Activated CD4-positive, alpha-beta T cell treated with anti-CD3 and anti-CD28 coated beads, Interleukin-2, amount 50 U/mL, for 16 hours (primary cell): Measurements from ENCODE around the gene MYL5.

Source experiments
- DNase-seq: peaks from one replicate; pipeline ENCODE4 v3.0.0-alpha.2; 2020

The MYL5 gene

DNA sequence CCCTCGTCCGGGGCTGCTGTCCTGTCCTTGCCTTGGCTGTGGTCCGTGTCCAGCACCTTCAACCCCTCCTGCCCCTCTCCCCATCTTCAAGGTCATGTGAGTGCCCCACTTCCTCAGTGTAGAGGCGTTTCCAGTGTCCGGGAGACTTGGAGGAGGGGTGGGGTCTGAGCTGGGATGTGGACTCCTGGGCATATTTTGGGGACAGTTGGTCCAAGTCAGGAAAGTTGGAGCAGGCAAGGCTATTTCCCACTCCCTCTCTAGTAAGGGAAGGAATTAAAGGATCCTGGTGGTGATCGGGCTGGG is 34.2 kb downstream of the MYL5 start:
- DNase-seq, result no peak

DNA sequence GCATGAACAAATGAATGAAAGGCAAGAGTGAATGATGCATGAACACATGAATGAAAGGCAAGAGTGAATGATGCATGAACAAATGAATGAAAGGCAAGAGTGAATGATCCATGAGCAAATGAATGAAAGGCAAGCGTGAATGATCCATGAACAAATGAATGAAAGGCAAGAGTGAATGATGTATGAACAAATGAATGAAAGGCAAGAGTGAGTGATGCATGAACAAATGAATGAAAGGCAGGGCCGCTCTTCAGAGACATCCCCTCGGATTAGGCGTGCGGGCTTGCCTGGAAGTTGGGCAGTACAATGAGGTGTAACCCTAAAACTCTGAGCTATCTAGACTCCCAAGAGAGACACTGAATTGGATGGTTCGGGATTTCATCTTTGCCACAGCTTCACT is 35.0 kb downstream of the MYL5 start:
- DNase-seq, result no peak

DNA sequence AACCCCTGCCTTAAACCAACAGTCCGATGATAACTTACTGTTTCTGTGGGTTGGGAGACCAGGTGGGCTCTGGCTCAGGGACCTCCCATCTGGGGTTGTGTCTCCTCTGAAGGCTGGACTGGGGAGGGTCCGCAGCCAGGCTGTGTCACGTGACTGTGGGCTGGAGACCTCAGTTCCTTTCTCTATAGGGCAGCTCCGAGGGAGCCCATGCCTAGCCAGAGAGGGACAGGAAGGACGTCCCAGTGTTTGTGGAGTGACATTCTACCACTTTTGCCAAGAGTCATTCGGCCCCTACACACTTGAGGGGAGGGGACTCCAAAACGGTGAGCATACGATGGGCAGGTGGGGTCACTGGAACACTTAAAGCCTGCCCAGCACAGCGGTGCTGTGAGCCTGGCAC is 35.8 kb downstream of the MYL5 start:
- no peak for DNase-seq

DNA sequence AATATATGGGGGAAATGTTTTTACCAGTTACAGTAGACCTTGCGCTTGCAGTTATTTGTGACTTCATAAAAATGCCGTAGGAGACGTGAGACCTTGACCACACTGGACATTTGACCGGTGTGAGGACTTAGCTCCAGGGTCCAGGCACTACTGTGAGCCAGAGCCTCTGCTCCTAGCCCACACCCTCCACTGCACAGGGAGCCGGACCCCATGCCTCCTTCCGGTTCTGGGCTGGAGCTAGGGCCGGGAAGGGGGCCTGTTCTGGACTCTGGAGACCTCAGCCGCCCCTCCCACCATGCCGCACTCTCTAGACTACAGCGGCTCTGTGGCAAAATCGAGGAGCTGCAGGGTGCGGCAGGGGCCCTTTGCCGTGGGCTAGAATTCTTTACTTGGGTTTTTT is 36.6 kb downstream of the MYL5 start:
- DNase-seq, result no peak

GRCh38 chr4:712093-712492 is 37.8 kb downstream of the MYL5 start:
- DNase-seq, result no peak

- no peak for DNase-seq
Measured at GRCh38 chr4:712916-713632, 38.7 kb downstream of the MYL5 start.

DNA sequence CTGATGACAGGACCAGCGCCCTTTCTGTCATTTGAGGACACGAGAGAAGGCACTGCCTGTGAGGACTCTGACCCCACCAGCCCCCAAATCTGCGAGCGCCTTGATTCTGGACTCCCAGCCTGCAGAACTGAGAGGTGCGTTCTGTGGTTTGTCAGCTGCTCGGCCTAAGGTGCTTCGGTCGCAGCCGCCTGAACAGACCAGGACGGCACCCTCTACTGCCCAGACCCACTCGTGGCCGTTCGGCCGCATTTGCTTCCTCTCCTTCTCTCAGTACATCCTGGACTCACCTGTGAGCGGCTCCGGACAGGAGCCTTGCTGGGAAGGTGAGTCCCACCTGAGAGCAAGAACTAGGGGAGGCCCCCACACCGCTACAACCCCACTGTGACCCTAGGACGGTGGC is 39.7 kb downstream of the MYL5 start:
- DNase-seq, result no peak

DNA sequence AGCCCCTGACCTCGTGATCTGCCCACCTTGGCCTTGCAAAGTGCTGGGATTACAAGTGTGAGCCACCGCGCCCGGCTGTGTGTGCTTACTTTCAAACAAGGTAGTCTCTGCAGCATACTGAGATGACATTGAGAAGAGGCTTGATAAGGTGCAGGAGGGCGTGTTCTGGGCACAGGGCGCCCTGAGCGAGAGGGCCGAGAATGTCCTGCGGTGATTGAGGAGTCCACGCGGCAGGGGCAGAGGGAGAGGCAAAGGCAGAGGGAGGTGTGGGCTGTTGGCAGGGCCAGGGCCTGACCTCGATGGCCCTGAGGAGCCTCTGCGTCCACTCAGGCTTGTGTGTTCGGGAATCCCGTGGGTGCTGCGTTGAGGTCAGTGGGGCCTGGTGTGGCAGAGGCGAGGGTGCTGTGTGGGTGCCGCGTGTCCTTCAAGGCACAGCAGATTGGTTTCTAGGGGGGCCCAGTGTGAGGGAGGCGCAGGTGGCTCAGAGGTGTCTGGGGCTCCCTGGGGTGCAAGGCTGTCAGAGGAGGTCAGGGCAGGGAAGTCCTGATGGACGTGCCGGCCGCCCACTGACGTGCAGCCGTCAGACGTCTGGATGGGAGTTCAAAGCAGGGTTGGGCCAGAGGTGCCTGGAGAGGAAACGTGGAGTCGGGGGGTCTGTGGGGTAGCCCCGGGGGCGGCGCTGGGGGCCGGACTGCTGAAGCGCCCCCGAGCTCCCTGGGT is 43.4 kb downstream of the MYL5 start:
- DNase-seq, result no peak

GRCh38 chr4:718460-718859 is 44.1 kb downstream of the MYL5 start:
- DNase-seq, result no peak

DNA sequence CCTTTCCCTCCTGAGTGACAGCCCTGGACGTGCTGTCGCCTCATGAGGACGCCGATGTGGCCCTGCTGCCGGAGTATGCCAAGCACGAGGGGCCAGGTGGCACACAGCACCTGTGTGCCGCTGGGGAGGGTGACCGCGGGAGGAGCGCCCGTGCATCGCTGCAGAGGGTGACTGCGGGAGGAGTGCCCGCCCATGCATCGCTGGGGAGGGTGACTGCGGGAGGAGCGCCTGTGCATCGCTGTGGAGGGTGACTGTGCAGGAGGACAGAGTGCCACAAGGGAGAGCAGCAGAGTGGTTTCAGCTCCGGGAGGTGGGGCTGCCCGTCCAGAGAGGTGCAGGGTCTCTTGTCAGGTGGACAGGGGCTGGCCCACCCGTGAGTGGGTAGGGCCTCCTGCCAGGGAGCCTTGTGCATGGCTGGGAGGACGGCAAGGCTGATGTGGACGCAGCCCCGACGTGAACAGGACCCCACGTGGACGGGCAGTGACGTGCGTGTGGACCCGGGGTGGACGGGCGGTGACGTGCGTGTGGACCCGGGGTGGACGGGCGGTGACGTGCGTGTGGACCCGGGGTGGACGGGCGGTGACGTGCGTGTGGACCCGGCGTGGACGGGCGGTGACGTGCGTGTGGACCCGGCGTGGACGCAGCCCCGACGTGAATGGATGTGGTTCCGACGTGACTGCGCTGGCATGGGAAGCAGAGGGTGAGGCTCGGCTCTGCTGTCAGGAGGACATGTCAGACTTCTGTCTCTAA is 45.9 kb downstream of the MYL5 start:
- DNase-seq, result no peak

- DNase-seq, result no peak
Measured at GRCh38 chr4:721261-722168, 47.2 kb downstream of the MYL5 start.

DNA sequence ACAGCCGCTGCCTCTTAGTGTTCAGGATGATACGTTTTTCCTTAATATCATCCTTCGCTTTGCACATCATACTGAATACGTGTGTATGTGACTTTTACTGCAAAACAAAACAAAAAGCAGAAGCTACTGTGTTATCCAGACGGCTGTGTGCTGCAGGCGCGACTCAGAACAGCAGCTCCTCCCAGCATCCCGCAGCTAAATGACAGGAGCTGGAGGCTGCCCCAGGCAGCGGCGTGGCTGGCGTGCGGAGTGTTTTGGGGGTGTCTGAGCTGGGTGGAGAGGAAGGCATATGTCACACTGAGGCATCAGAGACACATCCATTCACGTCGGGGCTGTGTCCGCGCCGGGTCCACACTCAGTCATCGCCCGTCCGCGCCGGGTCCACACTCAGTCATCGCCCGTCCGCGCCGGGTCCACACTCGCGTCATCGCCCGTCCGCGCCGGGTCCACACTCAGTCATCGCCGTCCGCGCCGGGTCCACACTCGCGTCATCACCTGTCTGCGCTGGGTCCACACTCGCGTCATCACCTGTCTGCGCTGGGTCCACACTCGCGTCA is 47.9 kb downstream of the MYL5 start:
- no peak for DNase-seq

GRCh38 chr4:722851-723360 is 48.6 kb downstream of the MYL5 start:
- no peak for DNase-seq

DNA sequence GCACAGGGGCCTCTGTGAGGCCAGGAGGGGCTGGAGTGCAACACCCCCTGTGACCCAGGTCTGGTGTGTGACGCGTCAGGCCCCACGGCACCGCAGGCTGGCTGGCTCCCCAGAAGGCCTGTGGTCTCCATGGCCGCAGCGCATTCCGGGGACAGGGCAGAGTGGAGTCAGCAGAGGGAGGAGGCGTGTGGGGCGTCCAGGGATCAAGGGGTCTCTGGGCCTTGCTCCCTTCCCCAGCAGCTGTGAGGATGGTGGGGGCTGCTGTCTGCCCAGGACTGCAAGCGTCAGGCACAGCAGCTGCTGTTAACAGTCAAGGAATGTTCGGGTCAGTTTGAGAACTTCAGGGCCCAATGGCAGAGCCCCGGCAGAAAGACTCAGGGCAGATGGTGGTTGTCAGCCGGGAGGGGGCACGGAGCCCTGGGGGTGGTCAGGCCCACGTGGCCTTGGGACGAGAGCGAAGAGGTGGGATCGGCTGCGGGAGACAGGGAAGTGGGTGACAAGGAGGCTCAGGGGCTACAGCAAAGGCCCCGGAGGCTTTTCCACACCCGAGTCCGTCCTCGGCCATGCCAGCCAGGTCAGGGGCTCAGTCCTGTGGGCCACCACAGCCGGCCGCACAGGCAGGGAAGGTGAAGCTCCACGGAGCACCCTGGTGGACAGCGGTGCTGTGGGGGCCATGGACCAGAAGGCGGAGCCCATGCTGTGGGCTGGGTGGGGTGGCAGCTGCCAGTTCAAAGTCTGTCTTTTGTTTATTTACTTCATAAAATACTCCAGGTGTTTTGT is 49.6 kb downstream of the MYL5 start:
- no peak for DNase-seq

DNA sequence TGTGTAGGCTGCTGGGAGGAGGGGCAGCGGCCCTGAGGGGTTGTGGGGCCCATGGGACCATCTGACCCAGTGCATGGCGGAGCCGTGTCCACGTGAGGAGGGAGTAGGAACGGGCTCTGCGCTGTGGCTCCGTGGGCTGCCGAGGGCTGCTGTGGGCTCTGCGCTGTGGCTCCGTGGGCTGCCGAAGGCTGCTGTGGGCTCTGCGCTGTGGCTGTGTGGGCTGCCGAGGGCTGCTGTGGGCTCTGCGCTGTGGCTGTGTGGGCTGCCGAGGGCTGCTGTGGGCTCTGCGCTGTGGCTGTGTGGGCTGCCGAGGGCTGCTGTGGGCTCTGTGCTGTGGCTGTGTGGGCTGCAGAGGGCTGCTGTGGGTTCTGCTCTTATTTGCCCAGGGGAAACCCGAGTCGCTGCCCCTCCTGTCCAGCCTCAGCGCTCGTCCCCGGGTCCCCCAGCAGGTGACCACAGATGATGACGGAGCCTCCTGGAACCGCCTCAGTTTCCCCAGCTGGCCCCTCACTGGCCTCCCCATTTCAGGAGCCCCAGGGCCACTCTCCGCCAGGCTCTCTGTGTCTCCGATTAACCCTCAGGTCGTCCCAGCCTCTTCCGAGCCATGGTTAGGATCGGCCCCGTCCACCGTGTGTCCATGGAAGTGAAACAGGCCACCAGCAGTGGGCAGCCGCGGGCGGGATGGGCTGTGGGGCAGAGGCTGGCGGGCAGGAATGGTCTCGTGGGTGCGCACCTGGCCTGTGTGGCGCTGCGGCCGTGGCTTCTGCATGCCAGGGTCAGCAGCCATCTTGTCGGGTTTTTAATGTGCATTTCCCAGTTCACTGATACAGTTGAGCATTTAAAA is 51.3 kb downstream of the MYL5 start:
- no peak for DNase-seq

DNA sequence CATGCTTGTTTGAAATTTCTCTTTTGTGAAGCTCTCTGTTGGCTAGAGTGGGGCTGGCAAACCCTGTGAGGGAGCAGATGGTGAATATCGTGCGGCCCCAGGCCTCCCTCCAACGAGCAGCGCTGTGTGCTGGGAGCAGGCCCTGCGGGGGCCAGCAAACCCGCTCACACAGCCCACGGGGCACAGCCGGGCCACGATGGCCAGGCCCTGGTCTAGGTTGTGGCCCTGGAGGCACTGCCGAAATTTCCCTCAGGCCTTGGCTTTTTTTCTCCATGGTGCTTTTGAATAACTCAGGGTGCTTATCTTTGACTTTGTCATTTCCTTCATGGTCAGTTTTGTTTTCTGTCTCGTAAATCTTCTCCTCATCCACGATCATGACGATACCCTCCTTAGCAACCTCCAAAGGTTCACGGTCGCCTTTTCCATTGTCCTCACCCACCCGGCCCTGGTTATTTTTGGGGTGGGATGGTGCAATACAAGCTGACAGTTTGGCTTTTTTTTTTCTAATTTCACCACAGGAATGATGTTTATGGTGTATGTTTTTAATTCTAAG is 52.0 kb downstream of the MYL5 start:
- DNase-seq, result no peak

DNA sequence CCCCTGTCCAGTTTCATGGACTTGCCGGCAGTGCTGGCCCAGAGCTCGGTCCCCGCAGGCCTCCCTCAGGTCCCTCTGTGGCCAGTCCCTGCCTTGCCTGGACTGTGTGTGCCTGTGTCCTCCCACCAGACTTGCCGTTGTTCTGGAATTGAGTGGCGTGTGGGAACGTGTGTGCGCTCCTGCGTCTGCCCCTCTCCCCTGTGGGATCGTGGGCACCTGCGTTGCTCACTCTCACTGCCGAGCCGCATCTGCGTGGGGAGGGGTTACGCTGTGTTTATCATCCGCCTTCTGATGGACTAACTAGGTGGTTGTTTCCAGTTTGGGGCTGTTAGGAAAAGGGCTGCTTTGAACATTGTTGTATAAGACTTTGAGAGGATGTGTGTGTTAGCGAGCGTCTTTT is 52.5 kb downstream of the MYL5 start:
- DNase-seq, result no peak

DNA sequence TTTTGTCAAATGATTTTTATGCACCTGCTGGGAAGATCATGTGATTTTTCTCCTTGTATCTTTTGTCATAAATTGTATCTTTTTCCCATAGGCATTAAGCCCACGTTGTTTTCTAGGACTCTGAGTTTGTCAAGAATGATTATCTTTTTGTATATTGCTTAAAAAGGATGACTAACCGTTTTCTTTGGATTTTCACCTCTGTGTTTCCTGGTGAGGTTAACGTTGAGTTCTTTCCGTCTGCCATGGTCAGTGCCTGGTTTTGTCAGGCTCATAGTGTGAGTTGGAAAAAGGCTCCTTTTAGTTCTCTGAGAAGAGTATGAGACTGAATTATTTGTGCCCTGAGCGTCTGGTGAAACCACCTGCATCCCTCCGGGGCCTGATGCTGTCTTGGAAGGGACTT is 53.2 kb downstream of the MYL5 start:
- DNase-seq, result no peak

DNA sequence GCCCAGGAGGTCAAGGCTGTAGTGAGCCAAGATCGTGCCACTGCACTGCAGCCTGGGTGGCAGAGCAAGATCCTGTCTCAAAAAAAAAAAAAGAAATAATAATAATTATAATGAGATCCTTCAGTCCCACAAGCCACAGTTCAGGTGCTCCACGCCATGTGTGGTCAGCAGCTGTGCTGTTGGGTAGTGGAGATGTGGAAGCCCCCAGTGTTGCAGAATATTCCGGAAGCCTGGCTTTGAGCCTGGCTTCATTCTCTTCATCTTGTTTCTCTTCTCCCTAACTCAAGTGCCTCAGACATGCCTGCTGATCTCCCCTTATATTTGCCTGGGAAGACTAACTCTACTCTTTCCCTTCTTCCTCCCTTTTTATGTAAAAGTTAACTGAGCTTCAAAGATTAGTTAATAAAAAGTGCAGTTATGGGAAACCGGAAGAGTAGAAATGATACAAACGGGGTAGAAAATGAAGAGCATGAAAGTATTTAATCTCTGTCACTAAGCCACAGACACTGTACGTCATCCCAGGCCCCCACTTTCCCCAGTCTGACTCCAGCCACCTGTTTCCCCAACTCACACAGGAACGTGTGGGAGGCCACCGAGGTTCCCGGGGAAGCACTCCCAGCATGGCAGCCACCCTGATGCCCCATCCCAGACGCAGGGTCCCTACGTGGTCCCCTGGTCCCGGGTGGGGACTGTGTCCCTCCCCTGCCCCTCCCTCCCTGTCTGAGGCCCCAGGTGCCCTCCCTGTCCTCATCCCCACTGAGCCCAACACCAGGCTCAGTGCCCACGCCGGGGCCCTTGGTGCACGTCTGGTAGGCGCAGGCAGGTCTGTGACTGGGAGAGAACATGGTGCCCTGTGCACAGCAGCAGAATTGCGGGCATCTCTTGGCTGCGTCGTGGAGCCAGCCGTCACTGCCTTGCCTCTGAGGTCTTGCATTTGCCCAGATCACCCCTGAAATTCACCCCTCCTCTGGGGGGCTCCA is 55.3 kb downstream of the MYL5 start:
- DNase-seq, result no peak
